HG03095 (cell line): ENCODE results near the gene HSH2D.

Experiments used
- ATAC-seq: cut with Tn5 transposase; IDR thresholded peaks from one replicate; pipeline ENCODE4 v1.9.1; 2021; ENCODE audit warnings: moderate library complexity; ENCODE audit not compliant: unreplicated experiment

HSH2D gene

DNA sequence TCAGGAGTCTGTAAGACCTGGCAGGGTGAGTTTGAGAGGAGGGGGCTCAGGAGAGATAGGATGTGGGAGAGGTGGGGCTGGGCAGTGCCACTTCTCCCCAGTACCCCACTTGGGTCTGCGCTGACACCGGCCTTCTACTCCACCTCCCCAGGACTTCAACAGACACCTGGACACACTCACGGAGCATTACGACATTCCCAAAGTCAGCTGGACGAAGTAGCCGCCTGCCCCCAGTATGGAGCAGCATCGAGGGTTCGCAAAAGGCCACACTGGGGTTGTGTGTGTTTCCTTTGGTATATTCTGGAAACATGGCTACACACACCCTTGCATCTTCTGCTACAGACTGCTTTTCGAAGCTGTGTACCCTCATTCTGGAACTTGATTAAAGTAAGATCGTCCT lies 47.3 kb downstream of the HSH2D start:
- ATAC-seq: no peak

DNA sequence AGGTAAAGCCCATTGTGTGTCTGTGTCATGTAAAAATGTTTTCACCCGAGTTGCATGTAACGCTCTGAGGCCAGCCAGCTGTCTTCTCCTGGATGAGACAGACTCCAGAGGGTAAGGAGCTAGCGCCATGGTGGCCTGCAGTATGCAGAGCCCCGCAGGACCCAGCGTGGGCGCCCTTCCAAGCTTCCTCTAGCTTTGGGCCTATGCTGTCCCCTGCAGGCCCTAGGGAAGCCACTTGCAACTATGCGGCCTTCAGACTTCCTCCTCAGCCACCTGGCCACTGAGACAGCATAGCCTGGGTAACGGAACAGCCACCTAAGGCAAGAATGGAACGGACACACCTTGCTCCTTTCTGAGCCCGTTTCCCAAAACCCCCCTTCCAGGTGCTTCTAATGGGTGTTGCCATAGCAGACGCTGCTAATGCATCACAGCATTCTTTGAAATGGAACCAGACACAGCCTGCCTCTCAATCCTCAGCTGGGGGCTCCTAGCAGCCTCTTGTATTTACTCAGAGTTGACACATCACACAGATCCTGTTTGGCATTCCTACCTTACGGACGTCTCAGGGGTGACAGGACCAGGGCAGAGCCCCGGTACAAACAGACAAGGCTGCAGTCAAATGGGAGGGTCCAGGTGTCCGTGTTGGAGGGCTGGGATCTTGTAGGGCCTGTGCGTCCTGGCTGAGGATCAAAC lies 47.9 kb downstream of the HSH2D start:
- no peak for ATAC-seq

DNA sequence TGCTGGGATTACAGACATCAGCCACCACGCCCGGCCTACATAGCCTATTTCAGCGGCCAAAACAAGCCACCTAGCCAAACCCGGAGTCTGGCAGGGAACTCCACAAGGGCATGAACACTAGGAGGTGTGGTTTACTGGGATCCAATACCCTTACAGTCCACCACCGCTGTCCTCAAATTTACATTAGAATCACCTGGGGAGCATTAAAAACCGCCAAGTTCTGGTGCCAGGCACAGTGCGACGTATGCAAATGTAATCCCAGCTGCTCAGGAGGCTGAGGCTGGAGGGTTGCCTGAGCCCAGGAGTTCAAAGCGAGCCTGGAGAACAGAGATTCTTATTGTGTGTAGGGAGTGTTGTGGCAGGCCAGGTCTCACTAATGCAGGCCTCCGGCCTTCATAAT lies 50.0 kb downstream of the HSH2D start:
- no peak for ATAC-seq

DNA sequence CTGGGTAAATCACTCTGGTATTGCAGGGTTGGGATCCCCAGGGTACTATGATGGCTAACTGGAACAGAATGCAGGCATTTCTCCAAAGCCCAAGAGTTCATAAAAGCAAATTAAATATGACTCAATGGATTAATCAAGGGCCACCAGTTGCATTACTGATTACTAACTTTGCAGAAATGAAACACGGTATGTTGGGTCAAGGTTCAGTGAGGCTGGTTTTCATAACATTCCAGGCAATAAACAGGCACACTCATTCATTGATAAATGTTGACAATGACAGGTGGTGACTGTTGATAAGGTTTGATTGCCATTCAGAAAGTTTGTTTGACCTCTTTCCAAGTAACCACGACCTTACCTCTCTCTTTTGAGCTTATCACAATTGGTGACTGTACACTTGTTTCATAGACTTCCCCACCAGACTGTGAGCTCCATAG lies 53.7 kb downstream of the HSH2D start:
- no peak for ATAC-seq

DNA sequence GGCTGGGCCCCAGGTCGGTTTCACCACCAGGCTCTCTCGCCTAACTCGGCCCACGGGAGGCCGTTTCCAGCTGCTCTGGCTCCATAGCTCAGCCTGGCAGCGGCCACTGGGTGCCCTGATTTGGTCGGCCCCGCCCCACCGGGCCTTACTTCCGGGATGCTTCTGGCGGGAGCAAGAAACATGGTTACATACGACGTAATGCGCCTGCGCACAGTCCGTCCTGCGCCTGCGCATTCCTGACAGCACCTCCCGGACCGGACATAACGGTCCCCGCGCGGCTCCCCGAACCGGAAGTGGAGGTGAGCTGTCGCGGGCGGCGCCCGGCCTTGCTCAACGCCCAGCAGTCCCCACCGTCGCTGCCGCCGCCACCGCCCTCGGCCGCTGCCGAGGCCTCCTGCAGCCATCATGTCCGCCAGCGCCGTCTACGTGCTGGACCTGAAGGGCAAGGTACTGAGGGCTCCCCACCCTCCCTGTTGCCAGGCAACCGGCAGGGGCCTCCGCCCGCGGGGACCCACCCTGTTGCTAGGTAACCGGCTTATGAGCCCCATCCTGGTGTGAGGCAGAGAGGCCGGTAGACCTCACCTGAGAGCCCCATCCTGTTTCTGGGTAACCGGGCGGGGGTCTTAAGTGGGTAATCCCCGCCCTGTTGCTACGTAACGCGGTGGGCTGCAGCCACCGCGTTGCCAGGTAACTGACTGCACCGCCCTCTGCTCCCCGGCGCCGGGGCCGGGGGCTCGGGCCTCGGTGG lies 54.3 kb downstream of the HSH2D start, which contains the start of gene AP1M1:
TSS of gene AP1M1 (plus strand) at position 290 of the 748 bp plus-strand sequence. CDS start at position 406, 116 bp downstream.
- peak; percentile 77 for ATAC-seq

DNA sequence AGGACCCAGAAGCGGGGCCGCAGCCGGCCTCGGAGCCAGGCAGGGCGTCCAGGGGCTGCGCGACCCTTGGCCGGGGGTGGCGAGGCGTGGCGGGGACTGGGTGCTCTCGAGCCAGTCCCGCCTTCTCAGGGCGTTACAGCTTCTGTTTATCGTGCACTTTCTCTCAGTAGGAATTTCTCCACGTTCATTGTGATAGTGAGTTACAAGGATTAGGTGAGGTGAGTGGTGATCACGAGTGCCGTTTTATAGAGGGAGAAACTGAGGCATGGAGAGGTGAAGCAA lies 54.8 kb downstream of the HSH2D start:
- no peak for ATAC-seq

DNA sequence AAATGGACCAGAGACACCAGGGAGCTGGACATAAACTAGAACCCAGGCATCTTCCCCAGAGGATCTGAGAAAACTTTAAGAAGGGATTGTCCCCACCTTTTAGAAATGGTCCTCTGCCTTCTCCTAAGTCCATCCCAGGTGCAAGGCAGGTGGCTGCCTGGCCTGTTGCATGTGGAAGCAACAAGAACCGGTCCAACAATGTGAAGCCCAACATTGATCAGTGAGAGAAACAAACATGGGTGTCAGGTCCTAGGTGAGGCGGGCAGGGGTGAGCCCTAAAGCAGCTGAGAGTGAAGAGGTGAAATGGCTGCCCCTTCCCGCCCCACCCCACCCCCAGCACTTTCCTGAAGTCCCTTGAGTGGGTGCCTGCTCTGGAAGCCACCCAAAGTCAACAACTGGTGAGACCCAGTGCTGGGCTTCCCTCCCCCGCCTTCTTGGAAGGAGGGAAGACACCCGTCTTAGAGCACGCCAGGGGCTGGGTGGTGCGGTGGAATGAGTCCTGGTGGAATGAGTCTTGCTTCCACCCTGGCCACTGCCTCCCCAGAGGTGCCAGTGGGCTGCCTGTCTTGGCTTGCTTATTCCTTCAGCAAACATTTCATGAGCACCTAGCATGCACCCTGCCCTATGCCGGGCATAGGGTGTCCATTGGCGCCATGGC lies 55.9 kb downstream of the HSH2D start:
- no peak for ATAC-seq

DNA sequence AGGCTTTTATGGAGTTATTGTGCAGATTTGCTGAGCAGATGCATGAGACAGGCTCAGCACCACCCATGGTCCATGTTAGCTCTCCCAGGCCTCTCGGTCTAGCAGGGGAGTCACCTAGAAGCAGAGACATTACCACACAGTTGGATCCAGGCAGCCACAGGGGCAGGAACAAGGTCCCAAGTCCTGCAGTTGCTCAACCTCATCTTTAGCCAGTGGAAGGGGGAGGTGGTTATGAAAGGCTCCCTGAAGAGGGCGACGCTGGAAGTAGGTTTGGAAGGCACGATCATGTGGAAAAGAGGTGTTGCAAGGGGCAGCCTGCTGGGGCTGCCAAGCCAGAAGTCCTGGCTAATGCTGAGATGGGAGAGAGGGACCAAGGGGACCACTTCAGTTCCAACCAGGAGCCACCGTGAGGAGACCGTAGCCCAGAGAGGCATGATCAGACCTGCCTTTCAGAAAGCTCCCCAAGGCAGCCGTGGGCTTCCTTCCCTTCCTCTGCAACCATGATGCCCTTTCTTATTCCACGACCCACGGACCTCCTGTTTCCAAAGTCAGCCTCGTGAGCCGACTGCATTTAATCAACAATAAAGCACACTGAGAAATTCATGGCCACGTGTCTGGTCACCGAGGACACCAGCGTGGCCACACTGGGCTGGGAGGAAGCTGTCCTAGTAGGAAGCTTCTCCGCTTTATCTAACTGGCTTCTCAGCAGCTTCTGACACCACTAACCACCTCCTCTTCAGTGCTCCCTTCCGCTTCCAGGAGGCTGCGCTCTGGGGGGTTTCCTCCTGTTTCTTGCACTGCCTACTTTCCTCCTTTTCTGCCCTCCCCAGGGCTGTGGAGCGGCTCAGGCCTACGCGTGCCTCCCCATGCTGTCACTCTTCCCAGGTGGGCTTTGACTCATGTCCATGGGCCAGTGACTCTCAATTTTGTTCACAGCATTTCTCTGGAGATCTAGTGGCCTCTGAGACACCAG lies 56.8 kb downstream of the HSH2D start:
- ATAC-seq: no peak

DNA sequence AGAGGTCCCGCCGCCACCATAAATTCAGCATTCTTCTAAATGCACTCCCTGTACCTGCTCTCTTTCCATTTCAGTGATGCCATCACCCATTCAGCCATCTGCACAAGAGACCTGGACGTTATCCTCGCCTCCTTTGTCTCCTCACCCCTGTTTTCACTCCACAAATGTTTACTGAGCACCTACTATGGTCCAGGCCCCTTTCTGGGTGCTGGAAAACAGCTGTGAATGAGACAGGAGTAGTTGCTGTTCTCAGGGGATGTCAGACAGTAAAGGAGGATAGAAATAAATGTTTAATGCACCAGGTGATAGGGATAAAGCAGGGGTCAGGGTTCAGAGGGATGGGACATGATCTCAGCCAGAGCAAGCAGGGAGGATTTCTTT lies 57.5 kb downstream of the HSH2D start:
- ATAC-seq: no peak

DNA sequence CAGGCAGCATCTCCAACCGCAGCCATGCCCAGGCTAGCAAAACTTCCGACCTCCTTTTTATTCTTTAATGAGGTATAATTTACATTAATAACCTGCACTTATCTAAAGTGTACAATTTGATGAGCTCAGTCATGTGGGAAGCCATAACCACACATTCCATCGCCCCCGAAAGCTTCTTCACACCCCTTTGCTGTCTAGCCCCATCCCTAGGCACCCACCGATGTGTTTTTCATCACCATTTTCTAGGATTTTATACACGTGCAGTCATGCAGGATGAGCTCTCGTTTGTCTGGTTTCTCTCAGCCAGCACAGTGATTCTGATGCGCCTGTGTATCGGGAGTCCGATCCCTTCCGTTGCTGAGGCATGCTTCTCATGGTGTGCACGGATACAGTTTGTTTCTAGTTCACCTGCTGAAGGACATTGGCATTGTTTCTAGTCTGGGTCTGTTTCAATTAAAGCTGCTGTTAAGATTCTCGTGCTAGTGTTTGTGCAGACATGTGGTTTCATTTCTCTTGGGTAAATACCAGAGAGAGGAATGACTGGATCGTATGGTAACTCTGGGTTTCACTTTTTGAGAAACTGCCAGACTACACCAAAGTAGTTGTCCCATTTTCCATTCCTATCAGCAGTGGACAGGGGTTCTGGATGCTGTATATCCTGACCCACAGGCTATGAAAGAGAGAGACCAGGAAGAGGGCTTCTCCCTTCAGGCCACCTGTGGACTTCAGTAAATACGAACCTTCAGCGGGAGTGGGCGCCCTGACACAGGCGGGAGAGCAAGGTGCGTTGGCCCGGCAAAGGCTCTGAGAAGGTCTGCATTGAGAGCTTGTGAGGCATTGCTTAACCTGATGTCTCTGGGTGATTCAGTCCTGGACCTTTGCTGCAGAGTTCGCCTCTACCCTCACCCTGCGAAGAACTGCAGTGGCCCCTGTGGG lies 59.1 kb downstream of the HSH2D start:
- no peak for ATAC-seq

DNA sequence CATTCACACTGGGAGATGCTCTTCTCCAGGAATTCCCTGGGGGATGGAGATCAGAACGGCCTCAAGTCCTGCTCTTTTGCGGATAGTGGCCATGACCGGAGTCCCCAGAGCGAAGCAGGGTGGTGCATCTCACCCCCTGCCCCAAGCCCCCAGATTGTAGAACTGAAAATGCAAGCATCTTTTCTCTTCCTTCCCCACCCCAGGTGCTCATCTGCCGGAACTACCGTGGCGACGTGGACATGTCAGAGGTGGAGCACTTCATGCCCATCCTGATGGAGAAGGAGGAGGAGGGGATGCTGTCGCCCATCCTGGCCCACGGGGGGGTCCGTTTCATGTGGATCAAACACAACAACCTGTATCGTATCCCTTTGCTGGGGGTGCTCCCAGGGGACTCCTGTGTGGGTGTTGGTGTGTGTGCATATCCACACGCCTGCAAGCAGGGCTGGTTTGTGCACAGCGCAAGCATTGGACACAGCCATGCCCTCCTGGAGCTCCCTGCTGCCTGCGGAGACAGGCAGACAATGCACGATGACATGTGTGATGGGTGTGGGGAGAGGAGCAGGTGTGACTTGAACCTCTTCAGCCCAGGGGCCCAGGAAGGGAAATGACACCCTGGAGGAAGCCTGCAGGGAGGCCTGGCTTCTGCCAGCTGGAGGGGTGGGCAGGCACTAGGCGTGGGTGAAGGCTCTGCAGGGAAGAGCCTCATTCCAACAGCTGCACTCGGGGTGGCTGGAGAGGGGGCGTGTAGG lies 59.9 kb downstream of the HSH2D start:
- ATAC-seq: no peak

DNA sequence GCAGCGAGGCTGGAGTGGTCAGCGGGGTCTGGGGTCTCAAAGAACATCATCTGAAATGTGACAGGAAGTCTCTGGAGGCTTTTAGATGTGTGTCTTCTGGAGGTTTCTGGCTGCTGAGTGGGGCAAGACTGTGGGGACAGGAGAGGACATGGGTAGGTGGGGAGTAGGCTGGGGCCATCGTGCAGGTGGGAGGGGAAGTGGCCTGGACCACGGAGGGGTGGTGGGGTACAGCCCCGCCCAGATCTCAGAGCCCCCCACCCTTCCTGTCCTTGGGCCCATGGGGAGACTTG lies 60.5 kb downstream of the HSH2D start:
- ATAC-seq: no peak

DNA sequence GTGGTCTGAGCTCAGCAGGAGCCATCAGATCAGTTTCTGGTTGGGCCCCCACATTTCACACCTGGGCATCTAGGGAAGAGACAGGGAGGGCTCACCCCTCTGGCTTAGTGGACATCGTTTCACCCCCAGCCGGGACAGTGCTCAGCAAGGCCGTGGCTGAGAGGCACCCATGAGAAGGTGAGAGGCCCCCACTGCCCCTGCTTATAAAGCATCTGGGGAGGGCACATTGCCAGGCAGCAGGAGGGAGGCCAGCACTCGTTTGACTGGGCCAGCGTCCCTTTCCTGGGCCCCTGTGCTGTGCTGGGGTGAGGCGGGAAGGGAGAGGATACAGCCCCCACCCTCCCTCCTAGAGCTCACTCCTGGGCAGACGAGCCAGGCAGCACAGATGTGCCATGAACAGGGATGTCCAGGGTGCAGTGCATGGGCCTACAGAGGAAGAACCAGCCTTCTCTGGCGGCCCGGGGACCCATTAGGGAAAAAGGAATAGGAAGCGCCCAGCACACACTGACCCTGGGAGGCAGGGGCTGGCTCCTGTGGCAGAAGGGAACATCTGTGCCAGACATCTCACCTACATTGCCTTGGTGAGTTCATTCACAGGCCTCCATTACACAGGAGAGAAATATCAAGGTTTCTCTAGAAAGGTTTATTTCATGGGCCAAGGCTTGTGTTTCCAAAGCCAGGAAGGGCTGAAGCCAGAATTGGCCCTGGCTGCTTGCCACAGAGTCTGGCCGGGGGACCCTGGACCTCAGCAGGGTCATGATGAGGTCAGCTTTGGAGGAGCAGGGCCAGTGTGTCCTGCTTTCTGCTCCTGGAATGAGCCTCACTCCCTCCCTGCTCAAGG lies 61.9 kb downstream of the HSH2D start:
- ATAC-seq: no peak

DNA sequence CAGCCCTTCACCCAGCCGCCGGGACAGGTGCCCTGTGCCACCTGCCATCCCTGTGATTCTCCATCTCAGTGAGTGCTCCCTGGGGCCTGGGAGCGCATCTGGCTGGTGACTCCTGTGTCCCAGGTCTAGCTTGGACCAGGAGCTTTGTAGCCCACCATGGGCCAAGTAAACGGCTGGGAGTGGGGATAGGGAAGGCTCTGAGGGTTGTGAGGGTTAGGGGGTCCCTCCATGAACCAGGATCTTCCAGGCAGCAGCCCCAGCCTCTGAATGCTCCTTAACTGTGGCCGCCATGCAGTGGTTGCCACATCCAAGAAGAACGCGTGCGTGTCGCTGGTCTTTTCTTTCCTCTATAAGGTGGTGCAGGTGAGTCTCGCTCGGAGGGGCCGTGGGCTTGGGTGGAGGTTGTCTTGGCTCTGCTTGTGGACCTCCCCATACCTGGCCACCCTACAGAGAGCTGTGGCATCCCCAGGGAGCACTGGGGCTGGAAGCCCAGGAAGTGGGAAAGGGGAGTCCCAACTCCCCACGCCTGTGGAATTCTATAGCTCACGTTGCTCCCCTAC lies 62.6 kb downstream of the HSH2D start:
- no peak for ATAC-seq

DNA sequence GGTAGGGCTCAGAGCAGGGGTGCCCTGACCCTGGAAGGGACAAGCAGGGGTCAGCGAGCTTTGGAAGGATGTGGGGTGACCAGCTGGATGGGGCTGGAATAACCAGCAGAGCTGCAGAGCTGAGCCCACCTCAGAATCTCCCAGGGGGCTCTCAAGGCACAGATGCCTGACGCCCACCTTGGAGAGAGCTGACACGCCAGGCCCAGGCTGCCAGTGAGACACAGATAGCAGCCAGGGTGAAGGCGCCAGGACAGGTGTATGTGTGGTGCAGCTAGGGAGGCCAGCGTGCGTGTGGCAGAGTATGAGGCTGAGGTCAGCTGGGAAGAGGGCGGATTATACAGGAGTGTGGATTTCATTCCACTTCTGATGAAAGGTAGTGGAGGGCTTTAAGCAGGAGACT lies 63.2 kb downstream of the HSH2D start:
- no peak for ATAC-seq

DNA sequence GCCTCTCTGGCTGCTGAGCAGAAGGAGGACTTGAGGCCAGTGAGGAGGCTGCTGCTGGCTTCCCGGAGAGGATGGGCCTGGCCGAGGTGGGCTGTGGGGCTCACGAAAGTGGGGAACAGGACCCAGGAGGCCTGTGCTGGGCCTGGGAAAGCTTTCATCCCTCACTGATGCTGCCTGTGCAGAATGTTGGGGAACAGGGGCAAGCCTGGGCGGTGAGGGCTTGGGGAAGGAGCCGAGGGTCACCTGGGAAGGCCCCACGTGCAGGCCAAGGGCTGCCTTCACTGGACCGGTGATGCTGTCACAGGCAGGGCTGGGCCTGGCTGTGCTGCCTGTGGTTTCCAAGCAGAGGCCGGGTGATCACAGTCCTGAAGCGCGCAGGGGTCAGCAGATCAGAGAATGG lies 63.6 kb downstream of the HSH2D start:
- ATAC-seq: no peak

DNA sequence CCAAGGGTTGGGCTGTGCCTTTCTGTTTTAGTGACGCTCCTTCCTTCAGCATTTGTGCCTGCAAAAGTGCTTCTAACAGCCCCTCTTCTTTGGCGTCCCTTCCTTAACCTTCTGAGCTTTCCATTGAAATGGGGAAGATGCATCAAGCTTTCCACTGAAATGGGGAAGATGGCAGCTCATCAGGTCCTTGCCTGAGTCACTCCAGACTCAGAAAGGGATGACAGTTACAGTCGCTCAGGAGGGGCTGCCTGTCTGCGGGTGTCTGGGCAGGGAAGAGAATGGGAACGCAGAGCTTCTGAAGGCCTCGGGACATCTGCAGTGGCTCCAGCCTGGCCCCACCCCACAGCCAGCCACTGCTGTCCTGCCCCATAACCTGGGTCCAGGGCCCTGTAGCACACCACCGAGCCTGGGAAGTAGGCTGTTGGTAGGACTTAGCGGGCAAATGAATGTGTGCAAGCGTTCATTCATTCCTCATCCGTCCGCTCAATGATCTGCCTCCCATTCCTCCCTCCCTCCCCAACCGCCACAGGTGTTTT lies 64.1 kb downstream of the HSH2D start:
- ATAC-seq: no peak
